HG03066 (cell line): Measurements from ENCODE around the gene ARHGAP42.

Experiments
- ATAC-seq: cut with Tn5 transposase; IDR thresholded peaks from one replicate; pipeline ENCODE4 v1.9.1; 2021; ENCODE audit warnings: low read depth; ENCODE audit not compliant: unreplicated experiment

Gene ARHGAP42

DNA sequence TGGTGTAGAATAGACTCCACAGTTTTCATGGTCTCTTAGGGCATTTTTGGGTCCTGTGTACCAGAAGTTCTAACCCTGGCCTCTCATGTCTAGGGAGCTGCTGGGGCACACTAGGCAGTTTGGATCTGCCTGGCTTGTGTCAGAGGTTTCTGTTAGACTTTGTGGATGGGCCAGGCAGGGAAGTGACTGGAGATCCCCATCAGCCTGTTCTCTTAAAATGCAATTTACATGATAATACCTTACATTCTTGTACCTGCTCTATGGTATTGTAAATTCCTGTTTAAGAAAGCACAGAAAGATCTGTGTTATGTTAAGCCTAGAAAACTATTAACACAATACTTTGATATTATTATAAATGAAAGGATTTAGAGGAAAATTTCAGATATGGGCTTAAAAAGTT, 104.0 kb downstream of the ARHGAP42 start:
- ATAC-seq, result no peak

DNA sequence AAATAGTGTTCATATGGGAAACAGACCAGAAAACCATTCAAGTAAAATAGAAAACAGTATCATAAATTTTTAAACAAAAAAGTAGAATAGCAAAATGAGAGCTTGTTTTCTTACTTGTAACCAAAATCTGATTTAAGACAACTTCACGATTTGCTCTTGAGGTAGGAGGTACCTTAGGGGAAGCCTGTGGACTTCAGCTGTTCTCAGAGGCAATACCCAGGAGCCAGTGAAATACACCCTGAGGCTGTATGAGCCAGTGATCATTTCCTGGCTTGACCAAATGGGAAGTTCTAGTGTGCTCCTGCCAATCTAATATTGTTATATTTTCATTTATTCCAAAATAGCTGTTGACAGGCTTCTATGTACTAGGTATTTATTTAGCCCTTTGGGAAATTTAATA, 104.8 kb downstream of the ARHGAP42 start:
- no peak for ATAC-seq

DNA sequence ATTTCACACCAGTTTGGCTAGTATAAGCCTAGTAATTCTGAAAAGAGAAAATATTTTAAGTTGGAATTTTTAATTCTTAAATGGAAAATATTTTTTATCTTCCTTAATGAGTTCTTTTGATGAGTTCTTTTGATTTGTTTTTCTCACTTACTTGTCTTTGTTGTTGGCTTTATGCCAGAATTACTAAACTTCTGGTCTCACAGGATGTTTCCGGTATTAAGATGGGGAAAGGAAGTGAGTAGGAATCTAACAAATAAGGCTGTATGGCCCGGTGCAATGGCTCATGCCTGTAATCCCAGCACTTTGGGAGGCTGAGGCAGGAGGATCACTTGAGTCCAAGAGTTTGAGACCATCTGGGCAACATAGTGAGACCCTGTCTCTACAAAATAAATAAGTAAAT, 106.4 kb downstream of the ARHGAP42 start:
- ATAC-seq, result no peak

DNA sequence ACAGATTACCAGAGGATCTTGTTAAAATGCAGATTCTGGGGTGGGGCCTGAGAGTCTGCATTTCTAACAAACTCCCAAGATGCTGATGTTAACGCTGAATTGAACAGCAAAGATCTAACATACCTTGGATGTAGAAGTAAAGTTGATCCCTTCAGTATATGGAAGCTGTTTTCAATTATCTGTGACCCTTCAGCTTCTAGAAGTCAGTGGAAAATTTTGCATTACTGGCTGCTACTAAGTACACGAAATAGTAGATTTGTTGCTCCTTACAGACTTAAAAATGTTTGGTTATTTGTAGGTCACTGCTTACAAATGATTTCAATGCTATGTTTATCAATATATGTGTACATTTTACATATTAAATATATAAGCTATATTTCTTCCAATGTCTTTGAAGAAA, 107.4 kb downstream of the ARHGAP42 start:
- no peak for ATAC-seq

DNA sequence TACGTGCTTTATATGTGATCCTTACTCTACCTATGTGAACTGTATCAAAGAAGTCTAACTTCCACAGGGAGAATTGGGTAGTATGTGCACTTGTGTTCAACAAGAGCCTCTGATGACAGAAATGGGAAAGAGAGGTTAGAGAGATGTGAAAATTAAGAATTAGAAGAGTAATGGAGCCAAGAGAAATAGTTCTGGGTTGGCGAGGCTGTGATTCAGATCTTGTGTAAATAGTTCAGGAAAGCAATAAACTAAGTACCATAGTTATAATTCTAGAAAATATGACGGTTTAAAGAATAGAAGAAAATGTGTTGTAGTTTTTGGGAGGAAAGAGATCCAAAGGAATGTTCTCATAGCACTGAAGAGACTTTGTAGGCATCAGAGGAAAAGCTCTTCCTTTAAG, 112.4 kb downstream of the ARHGAP42 start:
- ATAC-seq, result no peak

DNA sequence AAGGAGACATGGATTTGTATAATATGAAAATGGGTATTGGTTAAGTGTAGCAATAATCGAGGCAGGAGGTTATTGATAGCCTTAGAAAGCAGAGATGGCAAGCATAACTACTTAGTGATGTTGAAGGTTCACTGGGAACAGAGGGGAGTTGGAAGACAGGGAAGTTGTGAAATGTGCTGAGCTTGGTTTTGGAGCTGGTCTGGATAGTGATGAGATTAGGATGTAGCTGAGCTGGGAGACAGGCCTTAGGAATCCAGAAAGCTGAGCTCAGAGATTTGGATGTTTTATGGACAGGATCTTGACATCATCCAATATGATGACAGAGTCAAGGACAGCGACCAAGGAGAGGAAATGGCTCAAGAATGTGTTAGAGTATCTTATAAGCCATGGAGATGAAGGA, 113.1 kb downstream of the ARHGAP42 start:
- ATAC-seq, result no peak

DNA sequence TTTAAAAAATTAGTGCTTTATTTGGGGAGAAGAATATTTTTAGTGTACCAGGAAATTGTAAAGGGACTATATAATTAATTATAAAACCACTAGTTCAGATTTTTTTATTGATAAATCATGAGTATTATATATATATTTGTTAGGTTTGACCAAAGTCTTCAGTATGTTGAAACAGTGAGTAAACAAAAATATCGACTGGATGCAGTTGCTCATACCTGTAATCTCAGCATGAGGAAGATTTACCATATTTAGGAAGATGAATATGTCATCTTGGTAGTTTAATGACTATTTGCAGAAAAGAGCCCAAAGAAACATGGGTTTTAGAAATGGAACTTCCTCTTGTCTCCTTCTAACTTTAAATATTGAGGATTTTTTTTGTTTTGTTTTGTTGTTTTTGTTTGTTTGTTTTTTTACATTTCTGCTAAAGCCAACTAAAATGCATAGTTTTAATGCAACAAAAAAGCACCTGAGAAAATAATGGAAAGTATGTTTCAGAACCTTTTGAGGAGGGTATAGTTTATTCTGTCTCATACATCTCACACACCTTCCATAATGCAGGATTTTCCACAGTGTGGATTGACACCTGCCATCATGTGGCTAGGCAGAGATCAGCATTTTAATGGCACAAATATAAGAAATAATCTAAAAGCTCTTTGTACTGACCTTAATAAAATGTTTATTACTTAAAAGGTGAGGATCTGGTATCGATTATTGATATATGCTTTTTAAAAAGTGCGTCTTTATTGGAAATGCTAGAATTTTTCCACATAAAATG, 114.3 kb downstream of the ARHGAP42 start:
- no peak for ATAC-seq

DNA sequence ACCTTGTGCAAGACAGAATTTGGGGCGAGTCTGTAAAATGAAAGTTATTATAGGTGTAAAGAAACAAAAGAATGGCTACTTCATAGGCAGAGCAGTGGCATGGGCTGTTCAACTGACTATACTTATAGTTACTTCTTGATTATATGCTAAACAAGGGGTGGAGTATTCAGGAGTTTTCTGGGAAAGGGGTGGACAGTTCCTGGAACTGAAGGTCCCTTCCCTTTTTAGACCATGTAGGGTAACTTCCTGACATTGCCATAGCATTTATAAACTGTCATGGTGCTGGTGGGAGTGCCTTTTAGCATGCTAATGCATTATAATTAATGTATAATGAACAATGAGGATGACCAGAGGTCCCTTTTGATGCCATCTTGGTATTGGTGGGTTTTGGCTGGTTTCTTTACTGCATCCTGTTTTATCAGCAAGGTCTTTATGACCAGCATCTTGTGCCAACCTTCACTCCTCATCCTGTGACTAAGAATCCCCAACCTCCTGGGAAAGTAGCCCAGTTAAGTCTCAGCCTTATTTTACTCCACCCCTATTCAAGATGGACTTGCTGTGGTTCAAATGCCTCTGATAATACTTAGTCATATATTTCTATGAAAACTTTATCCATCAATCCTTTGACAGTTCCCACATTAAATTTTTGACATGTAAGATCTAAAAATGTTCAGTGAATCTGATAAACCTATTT, 118.6 kb downstream of the ARHGAP42 start:
- ATAC-seq, result no peak

DNA sequence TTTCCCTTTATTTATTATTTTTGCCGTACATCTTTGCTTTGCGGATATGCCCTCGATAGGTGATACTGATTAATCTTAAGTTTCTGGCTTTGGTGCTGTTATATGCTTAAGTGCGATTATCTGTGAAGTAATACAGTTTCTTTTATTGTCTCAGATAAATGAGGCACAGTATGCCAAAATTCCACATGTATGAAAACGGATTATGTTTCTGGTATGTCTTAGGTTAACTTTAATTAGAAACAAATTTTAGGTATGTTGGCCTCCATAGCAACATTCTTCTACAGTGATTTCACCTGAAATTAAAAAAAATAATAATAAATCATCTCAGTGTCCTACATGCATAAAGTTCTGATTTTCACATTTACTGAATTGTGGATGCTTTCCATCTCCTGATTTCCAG, 119.2 kb downstream of the ARHGAP42 start:
- ATAC-seq, result no peak

DNA sequence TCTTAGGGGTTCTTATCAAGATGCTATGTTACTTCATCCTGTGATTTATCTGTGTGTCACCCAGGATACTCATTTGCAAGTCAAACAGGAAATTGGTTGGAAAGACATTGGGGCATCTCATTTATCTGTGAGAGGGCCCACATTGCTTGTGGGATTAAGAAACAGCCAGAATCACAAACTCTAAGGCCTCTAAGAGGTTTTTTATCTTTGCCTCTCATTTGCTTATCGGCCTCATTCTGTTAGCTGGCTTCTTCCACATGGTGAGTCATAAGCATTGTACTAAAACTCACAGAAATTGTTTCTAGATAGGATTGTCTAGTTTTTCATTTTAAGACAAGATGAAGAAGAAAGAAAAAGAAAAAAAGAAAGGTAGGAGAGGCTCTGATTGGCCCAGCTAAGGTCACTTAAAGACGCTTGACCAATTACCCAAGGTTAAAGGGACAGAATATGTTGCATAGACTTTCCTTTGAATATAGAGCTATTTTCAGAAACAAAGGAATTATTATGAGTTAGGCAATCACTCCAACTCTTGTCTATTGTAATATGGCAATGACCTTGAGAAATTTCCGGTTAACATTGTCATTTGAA, 121.9 kb downstream of the ARHGAP42 start:
- no peak for ATAC-seq

DNA sequence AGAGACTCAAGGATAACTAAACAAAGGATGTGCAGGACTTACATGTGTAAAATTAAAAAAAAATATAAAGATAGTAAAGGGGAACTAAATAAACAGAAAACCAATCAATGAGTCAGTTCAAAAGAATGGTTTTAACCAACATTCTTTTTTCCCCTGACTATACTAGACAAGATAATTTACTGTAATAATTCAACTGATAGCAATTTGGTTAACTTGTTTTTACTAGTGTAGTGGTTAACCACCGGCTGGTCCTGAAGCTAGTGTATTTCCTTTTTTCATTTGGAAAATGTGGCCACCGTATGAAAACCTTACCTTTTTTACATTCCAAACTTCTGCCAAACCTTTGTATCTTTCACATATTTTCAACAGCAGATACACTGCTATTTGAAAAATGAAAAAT, 123.1 kb downstream of the ARHGAP42 start:
- ATAC-seq, result no peak

DNA sequence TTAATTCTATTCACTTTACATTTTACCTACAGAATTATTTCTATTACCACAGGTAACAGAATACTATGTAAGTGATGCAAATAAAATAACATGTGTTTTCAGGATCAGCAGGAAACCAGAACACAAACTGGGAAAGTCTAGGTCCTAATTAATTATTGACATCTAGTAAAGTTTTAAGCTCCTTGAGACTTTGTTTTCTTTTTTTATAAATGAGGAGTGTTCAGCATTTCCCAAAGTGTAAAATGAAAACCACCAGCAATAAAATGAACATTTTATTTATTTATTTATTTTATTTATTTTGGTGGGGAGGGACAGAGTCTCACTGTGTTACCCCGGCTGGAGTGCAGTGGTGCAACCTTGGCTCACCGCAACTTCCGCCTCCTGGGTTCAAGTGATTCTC, 123.6 kb downstream of the ARHGAP42 start:
- no peak for ATAC-seq

DNA sequence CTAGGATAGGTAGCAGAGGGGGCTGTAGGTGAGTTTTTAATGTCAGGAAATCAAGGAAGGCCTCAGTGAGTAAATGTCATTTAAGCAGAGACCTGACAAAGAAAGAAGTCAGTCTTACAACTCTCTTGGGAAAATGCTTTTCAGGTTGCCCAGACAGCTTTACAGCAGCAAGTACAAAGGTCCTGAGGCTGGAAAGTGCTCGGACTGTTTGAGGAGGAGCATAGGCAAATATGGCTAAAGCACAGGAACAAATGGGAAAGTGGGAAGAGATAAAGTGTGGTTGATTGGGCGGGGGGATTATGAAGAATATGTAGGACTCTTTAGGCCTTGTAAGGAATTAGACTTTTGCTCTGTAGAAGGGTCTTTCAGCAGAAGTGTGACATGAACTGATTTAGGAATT, 125.4 kb downstream of the ARHGAP42 start:
- ATAC-seq, result no peak

DNA sequence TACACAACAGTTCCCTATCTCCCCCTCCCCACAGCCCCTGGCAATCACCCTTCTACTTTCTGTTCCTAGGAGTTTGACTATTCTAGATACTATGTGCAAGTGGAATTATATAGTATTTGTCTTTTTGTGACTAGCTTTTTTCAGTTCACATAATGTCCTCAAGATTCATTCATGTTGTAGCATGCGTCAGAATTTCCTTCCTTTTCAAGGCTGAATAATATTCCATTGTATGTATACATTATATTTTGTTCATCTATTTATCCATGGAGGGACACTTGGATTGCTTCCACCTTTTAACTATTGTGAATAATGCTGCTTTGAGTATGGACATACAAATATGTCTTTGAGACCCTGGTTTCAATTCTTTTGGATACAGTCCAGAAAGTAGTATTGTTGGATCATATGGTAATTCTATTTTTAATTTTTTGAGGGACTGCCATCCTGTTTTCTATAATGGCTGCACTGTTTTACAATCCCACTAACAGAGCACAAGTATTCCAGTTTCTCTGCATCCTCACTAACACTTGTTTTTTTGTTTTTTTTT, 128.8 kb downstream of the ARHGAP42 start:
- no peak for ATAC-seq

DNA sequence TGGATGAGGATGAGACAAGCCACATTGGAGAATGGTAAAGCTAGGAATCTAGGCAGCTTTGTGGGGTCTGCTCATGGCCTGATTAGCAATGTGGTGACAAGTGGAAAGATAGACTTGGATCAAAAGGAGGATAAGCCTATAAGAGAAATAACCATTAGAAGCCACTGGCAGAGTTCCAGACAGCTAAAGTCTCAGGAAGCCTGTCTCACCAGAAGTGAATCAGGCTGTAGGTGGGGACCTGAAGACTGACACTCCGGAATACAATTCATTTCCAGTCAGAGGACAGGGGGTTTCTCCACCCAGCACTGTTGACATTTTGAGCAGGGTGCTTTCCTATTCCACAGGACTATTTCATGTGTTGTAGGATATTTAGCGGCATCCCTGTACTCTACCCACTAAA, 129.7 kb downstream of the ARHGAP42 start:
- ATAC-seq, result no peak

DNA sequence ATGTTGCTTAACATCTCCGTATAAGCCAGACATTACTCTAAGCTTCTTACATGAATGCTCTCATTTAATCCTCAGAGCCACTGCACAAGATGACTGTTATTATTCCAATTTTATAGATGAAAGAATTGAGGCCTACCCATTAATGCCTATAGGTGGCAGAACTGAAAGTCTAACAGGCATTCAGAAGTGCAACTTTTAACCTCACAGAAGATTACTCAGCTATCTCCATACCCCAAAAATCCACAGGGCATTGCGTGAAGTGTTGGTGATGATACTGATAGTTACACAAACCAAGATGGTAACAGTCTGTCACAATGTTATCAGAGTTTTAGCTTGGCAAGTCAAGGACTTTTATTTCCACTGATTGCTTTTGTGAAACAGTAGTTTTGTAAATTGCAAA, 130.5 kb downstream of the ARHGAP42 start:
- ATAC-seq, result no peak

DNA sequence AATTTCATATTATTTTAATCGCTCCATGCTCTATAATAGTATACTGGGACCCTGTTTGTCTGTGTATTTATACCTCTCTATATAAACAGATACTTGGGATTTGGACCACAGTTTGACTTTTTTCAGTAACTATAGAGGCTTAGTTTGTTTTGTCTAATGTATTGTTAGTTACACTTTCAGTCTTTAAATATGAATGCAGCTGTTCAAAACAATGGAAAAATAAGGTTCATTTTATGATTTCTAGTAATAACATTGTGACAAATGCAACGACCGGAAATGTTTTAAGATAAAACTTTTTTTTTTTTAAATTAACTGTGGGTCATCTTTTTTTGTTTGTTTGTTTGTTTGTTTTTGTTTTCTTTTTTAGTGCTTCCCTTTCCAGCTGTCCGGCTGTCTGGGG, 133.5 kb downstream of the ARHGAP42 start:
- no peak for ATAC-seq

DNA sequence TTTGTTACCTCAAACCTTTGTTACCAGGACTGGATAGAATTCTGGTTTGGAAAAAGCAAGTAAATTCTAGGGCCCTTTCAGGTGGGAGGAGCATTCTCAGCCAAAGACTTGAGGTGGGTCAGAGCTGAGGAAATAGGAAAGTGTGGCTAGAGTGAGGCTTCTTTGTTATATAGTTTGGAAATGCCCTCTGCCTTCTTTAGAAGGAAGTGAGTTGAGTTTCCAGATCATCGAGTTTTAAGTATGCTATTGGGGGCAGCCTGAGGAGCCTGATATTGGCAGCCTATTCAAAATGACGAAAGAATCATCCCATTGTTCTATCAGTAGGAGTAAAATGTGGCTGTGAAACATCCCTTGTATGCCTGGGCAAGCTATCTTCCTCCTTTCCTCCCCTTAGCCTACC, 134.1 kb downstream of the ARHGAP42 start:
- no peak for ATAC-seq

DNA sequence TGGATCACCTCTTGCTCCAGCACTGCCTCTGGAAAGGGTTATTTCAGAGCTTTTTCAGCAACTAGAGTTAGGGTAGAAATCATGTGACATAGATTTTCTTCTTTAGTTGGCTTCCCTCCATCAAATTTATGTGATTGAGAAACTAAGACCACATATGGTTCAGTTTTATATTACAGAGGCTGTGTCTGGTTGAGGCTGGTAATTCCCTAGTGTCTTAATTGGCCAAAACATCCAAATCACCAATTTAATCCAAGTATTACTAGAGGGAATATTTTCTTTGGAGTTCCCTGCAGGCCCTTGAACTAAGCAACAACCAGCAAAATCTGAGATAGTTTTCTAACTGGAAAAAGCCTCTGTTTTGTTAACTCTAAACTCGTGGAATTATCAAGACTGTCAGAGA, 136.3 kb downstream of the ARHGAP42 start:
- no peak for ATAC-seq

DNA sequence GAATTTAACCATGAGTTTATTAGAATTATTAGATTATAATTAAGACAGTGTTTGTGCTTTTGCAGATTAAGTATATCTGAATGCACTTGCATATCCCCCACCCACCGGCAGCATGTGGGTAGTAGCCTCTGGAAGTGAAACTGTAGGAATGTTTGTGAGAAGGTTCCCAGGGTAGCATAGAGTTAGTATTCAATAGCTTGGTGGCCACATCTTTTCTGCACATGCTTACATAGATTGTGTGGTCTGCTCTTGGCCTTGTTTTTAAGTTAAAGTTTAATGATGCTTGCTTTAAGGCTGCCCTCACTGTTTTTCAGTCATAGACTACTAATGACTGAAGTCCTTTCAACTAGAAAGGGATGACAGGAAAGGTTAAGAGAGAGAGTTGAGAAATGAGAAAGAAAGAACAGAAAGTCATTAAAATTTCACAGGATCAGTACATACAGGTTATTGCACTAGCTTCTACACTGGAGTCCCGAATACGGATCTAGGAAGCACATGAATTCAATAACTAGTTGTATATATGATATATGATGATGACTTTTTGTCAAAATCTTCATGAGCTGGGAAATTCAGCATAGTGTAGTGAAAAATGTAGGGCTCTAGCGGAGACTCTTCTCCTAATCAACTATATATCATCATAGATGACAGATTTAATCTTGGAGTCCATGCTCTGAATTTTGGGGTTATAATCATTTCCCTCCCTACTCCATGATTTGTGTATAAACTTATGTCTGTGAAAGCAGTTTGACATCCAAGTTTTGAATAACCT, 137.1 kb downstream of the ARHGAP42 start:
- ATAC-seq, result no peak

DNA sequence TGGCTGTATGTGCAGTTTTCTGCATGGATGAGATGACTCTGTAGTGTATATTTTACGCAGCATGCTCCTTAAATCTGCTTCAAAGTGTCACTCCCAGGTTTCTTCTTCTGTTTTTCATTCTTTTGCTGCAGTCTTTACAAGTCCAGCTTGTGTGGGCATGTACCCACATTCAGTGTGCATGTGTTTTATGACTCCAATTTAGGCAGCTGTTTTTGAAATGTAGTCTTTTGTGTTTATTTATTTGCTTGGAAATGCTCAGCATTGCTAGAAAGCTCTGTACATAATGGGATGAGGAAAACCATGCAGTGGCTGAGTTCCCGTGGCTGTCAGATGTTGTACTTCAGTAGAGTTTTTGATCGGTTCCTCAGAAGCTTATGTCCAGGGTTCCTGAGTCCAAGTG, 138.5 kb downstream of the ARHGAP42 start:
- ATAC-seq, result no peak
